Kidney (tissue), 14 donors: ENCODE data around the gene ZNF497. TPM values are rescaled to one million over a fixed set of nuclear protein-coding genes. Genes with fewer than 3 reads are reported as not detected.
A peak's percentile ranks its signal among the peaks of the same experiment; 100 is the strongest.

ENCODE experiments used
- DNase-seq, 5 donors: peaks; one replicate each; pipeline ENCODE4 v3.0.0-alpha.2; 2013 to 2020
- FAIRE-seq: peaks from 2 replicates; lab custom pipeline; 2012; peaks lifted over from hg19 to GRCh38; lab: Jason Lieb, UNC
- H3K27ac ChIP-seq, 2 donors: one replicate each; pipeline ENCODE4 v1.7.0; 2013; ENCODE audit warnings: low read depth in 2 of 2, low read length in 2 of 2, inconsistent platforms in 1 of 2
- H3K27me3 ChIP-seq: one replicate; pipeline ENCODE4 v1.7.1; 2013; ENCODE audit warnings: low read length, inconsistent platforms; ENCODE audit not compliant: control insufficient read depth, insufficient read depth
- H3K36me3 ChIP-seq, 3 donors: one replicate each; pipeline versions ENCODE4 v1.7.0 to v1.7.1; 2013; ENCODE audit warnings: low read length in 3 of 3, control low read depth in 1 of 3, inconsistent platforms in 1 of 3; ENCODE audit not compliant: insufficient read depth in 3 of 3, control insufficient read depth in 2 of 3
- H3K4me1 ChIP-seq, 3 donors: one replicate each; pipeline versions ENCODE4 v1.7.0 to v1.7.1; 2013; ENCODE audit warnings: low read length in 3 of 3, inconsistent platforms in 1 of 3, low read depth in 1 of 3; ENCODE audit not compliant: control insufficient read depth in 2 of 3, insufficient read depth in 2 of 3
- H3K4me3 ChIP-seq, 3 donors: one replicate each; pipeline versions ENCODE4 v1.7.0 to v1.8.1; 2013; ENCODE audit warnings: low read length in 3 of 3, control low read depth in 1 of 3, inconsistent platforms in 1 of 3
- H3K9ac ChIP-seq, 3 donors: one replicate each; pipeline versions ENCODE4 v1.7.0 to v1.7.1; 2013; ENCODE audit warnings: low read length in 3 of 3, control low read depth in 1 of 3, inconsistent platforms in 1 of 3
- H3K9me3 ChIP-seq, 3 donors: one replicate each; pipeline versions ENCODE4 v1.7.0 to v1.7.1; 2013; ENCODE audit warnings: low read length in 3 of 3, control low read depth in 1 of 3, inconsistent platforms in 1 of 3; ENCODE audit not compliant: control insufficient read depth in 2 of 3, insufficient read depth in 1 of 3
- intact Hi-C: fragments of 100-400 bp; cut with DNase I; formaldehyde crosslinking; loops from one replicate; pipeline ENCODE4 v1.11.1; 2022
- polyA plus RNA-seq: library from polyadenylated mRNA; stranded (reverse); fragments of 350-450 nt; fragmentation: Illumina TruSeq; extraction: RNeasy Lipid Tissue Mini Kit (QIAGEN cat#74804); gene quantifications from one replicate; pipeline ENCODE4 v1.2.3, GENCODE V29; 2014; ENCODE audit warnings: low read depth, low replicate concordance; ENCODE audit not compliant: insufficient read depth
- total RNA-seq: library from RNA; stranded (reverse); fragmentation: NEBNext Ultra II Directional; extraction: Animal tissue kit (Norgen Biotek cat#: 25700); gene quantifications from one replicate; pipeline ENCODE4 v1.2.1, GENCODE V29; 2021
- TF ChIP-seq, protein P1 (sequence below): IDR thresholded peaks from 3 replicates; pipeline ENCODE4 v1.5.1; 2012; ENCODE audit warnings: mild to moderate bottlenecking, moderate library complexity, borderline replicate concordance; ENCODE audit not compliant: insufficient read depth; ENCODE audit errors: extremely low read depth
- donor health status: control.
- donor health status: control.
- donor health status: control.
- donor health status: control.
- donor health status: control.
- donor health status: DM: yes; HTN: yes; CAD: no.
- donor health status: Normal renal cell carcinoma (clear cell type).

The ZNF497 gene
- total and polyA plus RNA-seq, 2 donors from 2014 or later: 1.7 to 5.0 TPM

DNA sequence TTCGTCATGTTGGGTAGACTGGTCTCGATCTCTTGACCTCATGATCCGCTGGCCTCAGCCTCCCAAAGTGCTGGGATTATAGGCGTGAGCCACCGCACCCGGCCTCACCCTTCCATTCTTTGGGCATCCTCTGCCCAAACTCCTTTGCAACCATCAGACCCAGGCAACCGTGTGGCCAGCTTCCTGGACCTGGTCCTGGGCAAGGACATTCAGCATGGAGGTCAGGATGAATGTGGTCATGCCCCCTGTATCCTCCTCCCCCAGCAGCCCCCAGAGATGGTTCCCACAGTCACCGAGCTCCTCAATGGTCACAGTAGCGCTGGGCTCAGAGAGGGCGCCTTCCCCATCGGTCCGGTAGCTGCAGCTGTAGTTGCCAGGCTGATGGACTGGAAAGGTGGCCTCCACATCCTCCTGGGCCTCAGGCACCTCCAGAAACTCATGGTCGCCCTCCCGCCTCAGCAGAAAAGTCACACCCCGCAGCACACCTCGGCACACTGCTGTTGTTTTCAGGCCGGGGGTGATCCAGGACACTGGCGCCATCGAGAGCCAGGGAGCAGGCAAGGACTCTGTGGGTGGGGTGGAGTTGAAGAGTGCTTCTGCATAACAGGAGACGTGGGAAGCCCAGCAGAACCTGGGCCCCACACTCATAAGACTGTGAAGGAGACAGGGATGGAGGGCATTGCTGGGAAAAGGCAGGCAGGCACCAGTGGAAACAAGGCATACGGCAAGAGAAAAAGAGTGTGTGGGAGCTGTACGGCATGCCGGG, 10.4 kb downstream of the ZNF497 start:
- Histone ChIP-seq H3K27me3 (peaks cover 23% of the 10 kb centered on the region), H3K9ac (no peak overlapping the region), H3K36me3 (no peaks in the 10 kb centered on the region), H3K27ac (no peak overlapping the region), H3K4me1 (peaks cover 0 to 12% (median 0%) of the 10 kb centered on the region in 3 donors), H3K4me3 (no peak overlapping the region), H3K9me3 (no peaks in the 10 kb centered on the region)
- FAIRE-seq (no peak), DNase-seq (peak in 1 of 5 donors; percentile 64)
- intact Hi-C loops: no loop called here
- TF ChIP-seq, protein P1, sequence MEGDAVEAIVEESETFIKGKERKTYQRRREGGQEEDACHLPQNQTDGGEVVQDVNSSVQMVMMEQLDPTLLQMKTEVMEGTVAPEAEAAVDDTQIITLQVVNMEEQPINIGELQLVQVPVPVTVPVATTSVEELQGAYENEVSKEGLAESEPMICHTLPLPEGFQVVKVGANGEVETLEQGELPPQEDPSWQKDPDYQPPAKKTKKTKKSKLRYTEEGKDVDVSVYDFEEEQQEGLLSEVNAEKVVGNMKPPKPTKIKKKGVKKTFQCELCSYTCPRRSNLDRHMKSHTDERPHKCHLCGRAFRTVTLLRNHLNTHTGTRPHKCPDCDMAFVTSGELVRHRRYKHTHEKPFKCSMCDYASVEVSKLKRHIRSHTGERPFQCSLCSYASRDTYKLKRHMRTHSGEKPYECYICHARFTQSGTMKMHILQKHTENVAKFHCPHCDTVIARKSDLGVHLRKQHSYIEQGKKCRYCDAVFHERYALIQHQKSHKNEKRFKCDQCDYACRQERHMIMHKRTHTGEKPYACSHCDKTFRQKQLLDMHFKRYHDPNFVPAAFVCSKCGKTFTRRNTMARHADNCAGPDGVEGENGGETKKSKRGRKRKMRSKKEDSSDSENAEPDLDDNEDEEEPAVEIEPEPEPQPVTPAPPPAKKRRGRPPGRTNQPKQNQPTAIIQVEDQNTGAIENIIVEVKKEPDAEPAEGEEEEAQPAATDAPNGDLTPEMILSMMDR: no peak

GRCh38 chr19:58351558-58351878, 11.0 kb downstream of the ZNF497 start:
- Histone ChIP-seq H3K9ac (no peak overlapping the region), H3K4me1 (peaks cover 0 to 8% (median 0%) of the 10 kb centered on the region in 3 donors), H3K36me3 (no peaks in the 10 kb centered on the region), H3K27me3 (peaks cover 23% of the 10 kb centered on the region), H3K27ac (no peak overlapping the region), H3K9me3 (no peaks in the 10 kb centered on the region), H3K4me3 (no peak overlapping the region)
- TF ChIP-seq, protein P1: no peak
- DNase-seq (peak in 1 of 5 donors; percentile 57), FAIRE-seq (no peak)
- intact Hi-C loops: no loop called here

DNA sequence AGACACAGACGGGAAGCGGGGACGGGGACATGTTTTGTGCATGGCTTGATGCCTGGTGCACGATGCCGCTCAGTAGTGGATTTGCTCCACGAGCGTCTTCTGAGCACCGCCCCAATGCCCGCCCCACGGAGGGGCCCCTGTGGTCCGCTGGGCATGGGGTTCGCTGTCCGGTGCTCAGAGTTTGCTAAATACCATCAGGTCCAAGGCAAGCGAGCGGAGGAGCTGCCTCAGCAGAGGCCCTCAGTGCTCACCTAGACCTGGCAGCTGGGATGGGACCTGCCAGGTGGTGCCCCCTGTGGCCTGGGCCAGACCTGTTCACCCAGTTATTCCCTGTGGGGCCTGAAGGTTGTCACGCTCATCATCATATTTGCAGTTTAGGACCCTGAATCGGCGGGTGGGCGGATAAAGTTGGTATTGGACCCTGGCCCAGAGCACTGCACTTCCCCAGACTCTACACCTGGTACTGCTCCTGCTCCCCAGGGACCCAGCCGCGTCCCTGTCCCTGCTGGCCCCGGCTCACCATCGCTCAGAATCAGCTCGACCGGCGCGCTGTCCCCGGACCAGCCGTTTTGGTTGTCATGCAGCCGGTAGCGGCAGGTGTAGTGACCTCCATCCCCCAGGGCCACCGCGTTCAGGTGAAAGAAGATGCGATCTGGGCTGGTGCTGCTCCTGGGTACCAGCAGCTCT, 11.5 kb downstream of the ZNF497 start:
- no peak overlapping the region for H3K4me3 ChIP-seq
- DNase-seq (peak in 1 of 5 donors; percentile 57), FAIRE-seq (no peak)
- no peaks in the 10 kb centered on the region for H3K9me3 ChIP-seq
- no peak overlapping the region for H3K9ac ChIP-seq
- intact Hi-C loops: no loop called here
- H3K27me3 ChIP-seq: peaks cover 23% of the 10 kb centered on the region
- H3K4me1 ChIP-seq: peaks cover 0 to 8% (median 0%) of the 10 kb centered on the region in 3 donors
- no peak overlapping the region for H3K27ac ChIP-seq
- no peaks in the 10 kb centered on the region for H3K36me3 ChIP-seq
- TF ChIP-seq, protein P1: no peak
